Stimulated activated CD4-positive, alpha-beta T cell treated with anti-CD3 and anti-CD28 coated beads, Interleukin-12 subunit alpha, Interleukin-12 subunit beta, amount 100 ng/mL, for 4 hours (primary cell): ENCODE results near the gene ARHGDIB.

Experiments used
- DNase-seq: peaks from one replicate; pipeline ENCODE4 v3.0.0-alpha.2; 2020

ARHGDIB gene

GRCh38 chr12:14982562-14982961 is 21.2 kb upstream of the ARHGDIB start:
- no peak for DNase-seq

- DNase-seq: no peak
Measured at GRCh38 chr12:14981049-14981448, 19.6 kb upstream of the ARHGDIB start.

GRCh38 chr12:14979468-14979867 is 18.1 kb upstream of the ARHGDIB start:
- DNase-seq: no peak

- DNase-seq: no peak
Measured at GRCh38 chr12:14976658-14977057, 15.3 kb upstream of the ARHGDIB start.

- no peak for DNase-seq
Measured at GRCh38 chr12:14975457-14975856, 14.1 kb upstream of the ARHGDIB start.

GRCh38 chr12:14974633-14975032 is 13.2 kb upstream of the ARHGDIB start:
- no peak for DNase-seq

GRCh38 chr12:14972816-14973215 is 11.4 kb upstream of the ARHGDIB start, which contains the start of gene PDE6H:
PDE6H (plus strand) TSS chr12:14973042; CDS start chr12:14978013, 4,971 bp downstream.
- no peak for DNase-seq

- DNase-seq: no peak
Measured at GRCh38 chr12:14970473-14970872, 9.1 kb upstream of the ARHGDIB start.

GRCh38 chr12:14968478-14968877 is 7.1 kb upstream of the ARHGDIB start:
- DNase-seq: no peak

GRCh38 chr12:14965221-14965620 is 3.8 kb upstream of the ARHGDIB start:
- DNase-seq: no peak

- no peak for DNase-seq
Measured at GRCh38 chr12:14964406-14964805, 3.0 kb upstream of the ARHGDIB start.

- DNase-seq: no peak
Measured at GRCh38 chr12:14963520-14963919, 2.1 kb upstream of the ARHGDIB start.

GRCh38 chr12:14962797-14963196 is 1.4 kb upstream of the ARHGDIB start:
- no peak for DNase-seq

GRCh38 chr12:14962153-14962539 is 745 bp upstream of the ARHGDIB start:
- DNase-seq: no peak

- DNase-seq: no peak
Measured at GRCh38 chr12:14960548-14961465, 594 bp downstream of the ARHGDIB start.

GRCh38 chr12:14959916-14960496 is 1.4 kb downstream of the ARHGDIB start:
- DNase-seq: no peak

- no peak for DNase-seq
Measured at GRCh38 chr12:14959463-14959862, 1.9 kb downstream of the ARHGDIB start.

- DNase-seq: no peak
Measured at GRCh38 chr12:14959126-14959440, 2.3 kb downstream of the ARHGDIB start.

GRCh38 chr12:14958361-14959125 is 2.9 kb downstream of the ARHGDIB start:
- no peak for DNase-seq

- no peak for DNase-seq
Measured at GRCh38 chr12:14957551-14958168, 3.7 kb downstream of the ARHGDIB start.

GRCh38 chr12:14956905-14957304 is 4.5 kb downstream of the ARHGDIB start:
- DNase-seq: no peak

GRCh38 chr12:14956024-14956891 is 5.1 kb downstream of the ARHGDIB start:
- no peak for DNase-seq
